Daoy (cell line): Measurements from ENCODE around the gene RAB4A. TPM values are rescaled to one million over a fixed set of nuclear protein-coding genes. Genes with fewer than 3 reads are reported as not detected.
"Not testable (repeated sequence)": the region's sequence is repeated elsewhere in the genome, so short reads cannot be mapped to it uniquely, and the experiment has no call there.

Experiments
- DNase-seq: peaks from one replicate; pipeline ENCODE4 v3.0.0-alpha.2; 2015; ENCODE audit warnings: low read depth
- total RNA-seq: library from RNA; depleted of rRNA; stranded (reverse); fragments of >200 nt; shearing (Covaris generic); gene quantifications from 2 replicates; pipeline ENCODE4 v1.2.3, GENCODE V29; 2014

The RAB4A gene
- total RNA-seq, 1 experiment from 2014 or later: 17.5 TPM

DNA sequence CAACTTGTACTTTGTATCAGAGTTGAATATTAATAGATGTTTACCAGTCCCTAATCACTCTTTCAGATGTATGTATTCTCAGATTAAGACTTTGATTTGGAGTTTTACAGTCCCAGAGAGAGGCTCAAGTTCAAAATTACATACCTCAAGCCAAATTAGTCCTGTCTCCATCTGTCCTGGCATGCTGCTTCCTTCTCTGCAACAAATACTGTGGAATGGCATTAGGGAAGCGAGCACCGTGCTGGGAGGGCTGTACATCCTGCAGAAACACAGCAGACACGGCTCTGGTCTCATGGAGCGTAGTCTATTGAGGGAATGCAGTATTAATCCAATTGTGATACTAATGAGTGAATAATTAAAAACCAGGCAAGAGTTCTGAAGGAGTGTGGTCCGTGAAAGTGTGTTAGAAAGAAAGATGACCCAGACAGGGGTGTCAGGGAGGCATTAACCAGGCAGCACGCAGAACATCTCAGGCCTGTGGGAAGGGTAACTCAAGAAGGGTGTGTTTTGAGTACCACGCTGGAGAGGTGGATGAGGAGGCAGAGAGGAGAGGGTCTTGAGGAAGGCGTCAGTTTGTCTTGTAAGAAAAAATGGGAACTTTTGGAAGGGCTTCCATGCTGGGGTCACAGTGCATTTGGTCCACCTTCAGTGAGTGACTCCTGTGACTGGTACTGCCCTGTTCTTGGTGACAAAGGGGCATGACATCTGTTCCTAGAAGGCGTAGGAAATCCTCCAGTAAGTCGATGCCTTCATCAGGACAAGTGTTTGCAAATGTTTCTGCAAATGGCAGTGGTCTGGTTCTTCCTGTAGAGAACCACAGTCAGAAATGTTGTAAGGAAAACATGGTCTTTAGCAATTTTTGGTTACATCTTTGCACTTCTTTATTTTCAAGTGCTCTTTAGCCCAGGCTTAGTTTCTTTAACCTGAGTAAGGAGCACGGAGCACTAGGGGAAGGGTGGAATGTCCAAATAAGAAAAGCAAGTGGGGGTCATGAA lies 1.6 kb downstream of the RAB4A start:
- no peak for DNase-seq

DNA sequence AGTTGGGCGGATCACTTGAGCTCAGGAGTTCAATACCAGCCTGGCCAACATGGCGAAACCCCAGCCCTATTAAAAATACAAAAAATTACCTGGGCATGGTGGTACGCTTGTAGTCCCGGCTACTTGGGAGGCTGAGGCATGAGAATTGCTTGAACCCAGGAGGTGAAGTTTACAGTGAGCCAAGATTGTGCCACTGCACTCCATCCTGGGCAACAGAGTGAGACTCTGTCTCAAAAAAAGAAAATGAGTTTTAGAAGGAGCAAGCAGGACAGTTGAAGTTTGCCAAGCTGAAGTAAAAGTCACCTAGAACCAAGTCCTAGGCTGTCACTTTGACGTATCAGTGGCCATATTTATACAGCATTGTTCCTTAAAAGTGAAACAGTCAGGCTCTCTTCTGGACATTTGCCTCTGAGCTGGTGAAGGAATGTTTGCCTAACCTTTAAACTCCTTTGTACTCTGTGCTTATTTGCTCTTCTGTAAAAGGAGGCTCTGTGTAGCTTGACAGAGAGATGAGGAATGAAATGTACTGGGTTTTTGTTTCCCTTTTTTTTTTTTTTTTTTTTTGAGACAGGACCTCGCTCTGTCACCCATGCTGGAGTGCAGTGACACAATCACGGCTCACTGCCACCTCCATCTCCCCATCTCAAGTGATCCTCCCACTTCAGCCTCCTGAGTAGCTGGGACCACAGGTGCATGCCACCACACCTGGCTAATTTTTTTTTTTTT lies 2.8 kb downstream of the RAB4A start:
- no peak for DNase-seq

DNA sequence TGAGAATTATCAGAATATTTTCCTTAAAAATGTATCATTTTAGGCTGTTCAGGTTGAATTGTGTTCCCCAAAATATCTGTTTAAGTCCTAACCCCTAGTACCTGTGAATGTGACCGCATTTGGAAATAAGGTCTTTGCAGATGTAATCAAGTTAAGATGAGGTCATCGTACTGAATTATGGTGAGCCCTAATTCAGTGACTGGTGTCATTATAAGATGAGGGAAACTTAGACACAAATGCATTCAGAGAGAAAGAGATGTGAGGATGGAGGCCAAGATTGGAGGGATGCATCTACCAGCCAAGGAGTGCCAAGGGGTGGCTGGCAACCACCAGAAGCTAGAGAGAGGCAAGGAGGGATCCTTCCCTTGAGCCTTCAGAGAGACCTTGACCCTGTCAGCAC lies 4.1 kb downstream of the RAB4A start:
- no peak for DNase-seq

DNA sequence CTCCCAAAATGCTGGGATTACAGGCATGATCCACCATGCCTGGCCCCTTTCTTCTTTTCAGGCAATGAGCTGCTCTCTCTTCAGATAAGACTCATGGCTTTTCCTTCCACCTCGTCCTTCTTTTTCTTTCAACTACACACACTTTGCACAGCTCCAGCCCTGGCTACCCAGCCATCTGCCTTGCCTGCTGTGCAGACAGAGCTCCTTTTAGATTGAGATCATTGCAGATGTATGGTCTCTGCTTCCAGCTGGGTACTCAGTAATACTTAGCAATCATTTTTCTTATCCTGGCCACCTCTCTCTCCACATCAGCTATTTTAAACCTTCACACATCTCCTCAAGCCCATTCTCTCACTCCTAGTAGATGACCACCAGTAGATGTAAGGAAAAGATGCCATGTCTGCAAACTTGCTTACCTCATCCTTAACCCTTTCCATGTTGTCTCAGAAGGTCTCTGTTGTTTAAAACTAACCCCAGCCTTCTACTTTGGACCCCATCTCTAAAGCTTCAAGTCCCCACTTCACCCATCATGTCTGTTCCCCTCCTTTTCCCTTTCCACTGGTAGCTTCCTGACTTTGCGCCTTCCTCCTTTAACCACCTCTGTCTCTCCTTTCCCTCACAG lies 7.3 kb downstream of the RAB4A start:
- no peak for DNase-seq

DNA sequence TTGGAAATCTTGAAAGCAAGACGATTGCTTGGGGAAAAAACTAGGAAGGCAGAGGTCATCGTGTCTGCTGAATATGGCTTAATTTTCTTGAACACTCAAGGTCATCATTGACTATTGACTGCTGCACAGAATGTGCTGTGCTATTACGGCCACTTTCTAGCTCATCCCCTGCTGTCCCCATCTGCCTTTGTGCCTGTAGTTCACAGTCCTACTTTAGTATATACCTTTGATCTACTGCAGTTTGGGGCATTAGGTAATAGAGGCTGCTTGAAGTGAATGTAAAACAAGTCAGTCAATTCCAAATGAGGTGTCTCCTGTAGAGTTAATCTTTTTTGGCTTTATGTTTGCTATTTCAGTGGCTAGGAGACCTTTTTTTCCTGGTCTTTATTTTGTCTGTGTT lies 8.3 kb downstream of the RAB4A start:
- no peak for DNase-seq

DNA sequence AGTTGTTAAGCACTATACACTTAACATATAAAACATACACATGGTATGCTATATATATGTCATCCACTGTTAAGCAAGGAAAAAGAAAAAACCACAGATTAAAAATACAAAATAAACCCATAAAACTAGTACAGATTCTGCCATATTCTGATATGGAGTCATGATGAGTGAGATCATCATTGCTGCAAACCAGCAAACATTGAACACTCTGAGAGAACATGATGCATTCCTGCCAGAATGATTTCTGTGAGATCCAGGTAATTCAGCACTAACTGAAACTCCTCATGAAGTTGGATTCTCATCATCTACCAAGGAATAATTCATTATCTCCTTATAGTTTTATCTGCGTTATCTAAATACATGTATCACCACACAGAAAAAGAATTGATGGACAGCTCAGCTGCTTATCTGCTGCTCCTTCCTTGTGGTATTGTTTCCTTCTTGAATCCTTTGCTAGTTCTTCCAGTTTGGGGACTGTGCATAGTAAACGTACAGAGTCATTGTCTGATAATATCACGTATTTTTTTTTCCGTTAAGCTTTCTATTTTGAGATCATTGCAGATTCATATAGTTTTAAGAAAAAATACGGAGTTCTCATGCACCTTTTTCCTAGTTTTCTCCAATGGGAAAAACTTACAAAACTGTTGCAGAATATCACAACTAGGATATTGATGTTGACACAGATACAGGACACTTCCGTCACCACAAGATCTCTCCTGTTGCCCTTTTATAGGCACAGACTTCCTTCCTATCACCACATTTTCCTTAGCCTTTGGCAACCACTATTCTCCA lies 9.3 kb downstream of the RAB4A start:
- DNase-seq: no peak

DNA sequence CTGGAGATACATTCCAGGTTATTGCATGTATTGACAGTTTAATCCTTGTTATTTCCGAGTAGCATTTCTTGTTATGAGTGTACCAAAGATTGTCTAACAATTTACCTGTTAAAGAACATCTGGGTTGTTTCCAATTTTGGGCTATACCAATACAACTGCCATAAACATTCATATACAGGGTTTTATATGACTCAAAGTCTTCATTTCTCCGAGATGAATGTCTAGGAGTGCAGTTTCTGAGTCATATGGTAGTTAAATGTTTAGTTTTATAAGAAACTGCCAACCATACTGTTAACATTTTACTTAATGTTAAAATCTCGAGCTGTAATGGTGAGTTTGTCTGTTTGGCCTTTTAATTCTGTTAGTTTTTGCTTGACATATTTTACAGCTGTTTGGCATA lies 10.0 kb downstream of the RAB4A start:
- DNase-seq: no peak

DNA sequence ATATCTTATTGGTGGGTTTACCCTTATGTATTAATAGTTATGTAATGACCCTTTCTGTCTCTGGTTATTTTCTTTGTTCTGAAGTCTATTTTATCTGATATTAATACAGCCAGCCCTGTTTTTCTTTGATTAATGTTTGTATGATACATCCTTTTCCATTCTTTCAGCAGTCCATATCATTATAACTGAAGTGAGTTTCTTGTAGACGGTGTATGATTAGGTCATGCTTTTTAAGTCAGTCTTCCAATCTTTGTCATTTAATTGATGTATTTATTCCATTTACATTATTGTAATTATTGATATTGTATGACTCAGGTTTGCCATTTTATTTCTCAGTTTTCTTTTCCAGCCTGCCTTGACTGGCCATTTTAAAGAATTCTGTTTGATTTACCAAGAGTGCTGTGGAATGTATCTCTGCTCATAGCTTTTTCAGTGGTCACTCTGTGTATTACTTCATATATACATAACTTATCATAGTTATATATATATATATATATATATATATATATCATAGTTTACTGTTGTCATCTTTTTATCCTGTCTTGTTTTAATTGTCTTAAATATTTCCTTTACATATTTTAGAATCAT lies 10.5 kb downstream of the RAB4A start:
- no peak for DNase-seq

DNA sequence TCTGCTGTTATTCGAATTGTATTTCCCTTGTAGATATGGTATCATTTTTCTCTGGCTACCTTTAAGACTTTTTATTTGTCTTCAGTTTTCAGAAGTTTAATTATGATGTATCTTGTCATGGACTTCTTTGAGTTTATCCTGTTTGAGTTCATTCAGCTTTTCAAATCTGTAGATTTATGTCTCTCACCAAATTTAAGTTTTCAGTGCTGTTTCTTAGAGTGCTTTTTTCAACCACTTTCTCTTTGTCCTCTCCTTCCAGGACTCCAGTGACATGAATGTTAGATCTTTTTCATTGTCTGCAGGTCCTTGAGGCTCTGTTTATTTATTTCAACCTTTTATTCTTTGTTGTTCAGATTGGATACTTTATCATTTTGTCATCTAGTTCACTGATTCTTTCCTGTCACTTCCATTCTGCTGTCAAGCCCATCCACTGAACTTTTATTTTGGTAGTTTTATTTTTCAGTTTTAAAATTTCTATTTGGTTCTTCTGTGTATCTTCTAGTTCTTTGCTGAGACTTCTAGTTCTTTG lies 11.4 kb downstream of the RAB4A start:
- DNase-seq: no peak

DNA sequence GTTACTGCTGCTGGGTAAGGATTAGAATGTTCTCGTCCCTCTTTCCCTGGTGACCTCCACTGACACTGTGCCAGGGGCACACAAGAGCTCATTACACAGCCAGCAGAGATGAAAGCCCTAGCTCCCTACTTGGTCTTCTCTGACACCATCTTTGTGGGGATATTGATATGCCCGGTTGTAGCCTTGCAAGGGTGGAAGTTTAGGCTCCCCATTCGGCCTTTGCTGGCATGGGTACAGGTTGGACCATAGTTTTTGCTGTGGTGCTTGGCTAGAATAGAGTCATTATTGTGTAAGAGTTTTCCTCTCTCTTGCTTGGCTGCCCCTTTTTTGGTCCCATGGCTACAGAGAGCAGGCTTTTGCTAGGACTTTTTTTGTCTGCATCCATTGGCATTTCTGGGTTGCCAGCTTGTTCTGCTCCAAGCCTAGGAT lies 12.3 kb downstream of the RAB4A start:
- DNase-seq: no peak

DNA sequence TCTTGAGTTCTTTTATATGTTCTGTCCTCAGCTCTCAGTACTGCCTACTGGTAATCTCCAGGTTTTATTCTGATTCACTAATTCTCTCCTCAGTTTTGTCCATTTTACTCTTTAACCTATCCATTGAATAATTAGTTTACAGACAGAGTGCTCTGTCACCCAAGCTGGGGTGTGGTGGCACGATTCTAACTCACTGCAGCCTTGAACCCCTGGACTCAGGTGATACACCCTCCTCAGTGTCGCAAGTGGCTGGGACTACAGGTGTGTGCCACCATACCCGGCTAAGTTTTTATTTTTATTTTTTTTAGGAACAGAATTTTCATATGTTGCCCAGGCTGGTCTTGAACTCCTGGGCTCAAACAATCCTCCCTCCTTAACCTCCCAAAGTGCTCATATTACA lies 14.0 kb downstream of the RAB4A start:
- DNase-seq: no peak

DNA sequence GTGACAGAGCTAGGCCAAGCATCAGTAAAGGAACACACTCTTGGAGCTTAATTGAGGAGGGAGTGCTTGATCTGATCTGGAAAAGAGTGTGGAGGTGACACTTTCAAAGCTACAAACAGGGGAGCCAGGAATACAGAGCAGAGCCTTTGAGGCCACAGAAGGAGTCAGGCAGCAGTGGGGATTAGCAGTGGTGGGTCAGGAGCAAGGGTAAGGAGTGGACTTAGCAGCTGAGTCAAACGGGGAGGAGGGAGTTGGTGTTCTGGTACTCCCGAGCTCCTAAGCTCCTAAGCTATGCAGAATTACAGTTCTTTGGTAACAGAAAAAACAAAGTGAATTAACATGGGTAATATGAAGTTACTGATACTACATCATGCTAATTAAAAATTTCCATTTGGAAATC lies 14.5 kb downstream of the RAB4A start:
- no peak for DNase-seq

DNA sequence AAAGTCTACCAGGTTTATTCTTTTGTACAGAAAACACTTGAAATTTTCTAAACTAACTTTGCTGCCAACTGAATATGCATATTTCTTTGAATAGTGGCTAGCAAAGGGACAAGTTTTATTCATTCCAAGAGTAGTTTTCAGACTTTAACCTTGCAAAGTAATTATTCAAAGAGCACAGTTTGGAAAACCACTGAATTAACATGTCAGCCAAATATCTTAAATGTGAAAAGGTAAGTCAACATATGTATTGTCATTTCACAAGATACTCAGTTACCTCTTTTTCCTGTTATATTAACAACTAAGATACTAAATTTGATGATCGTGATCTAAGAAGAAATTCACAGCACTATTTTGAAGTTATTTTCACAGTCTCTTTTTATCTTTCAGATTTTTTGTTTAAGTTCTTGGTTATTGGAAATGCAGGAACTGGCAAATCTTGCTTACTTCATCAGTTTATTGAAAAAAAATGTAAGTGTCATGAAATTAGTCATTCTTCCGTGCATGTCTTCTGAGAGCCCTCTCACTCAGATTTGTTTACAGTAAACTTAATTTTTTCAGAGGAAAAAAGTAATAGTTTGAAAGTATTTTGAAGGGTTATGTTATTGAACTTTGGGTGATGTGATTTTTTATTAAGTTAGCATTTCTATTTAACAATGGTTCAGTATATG lies 15.3 kb downstream of the RAB4A start:
- DNase-seq: no peak

DNA sequence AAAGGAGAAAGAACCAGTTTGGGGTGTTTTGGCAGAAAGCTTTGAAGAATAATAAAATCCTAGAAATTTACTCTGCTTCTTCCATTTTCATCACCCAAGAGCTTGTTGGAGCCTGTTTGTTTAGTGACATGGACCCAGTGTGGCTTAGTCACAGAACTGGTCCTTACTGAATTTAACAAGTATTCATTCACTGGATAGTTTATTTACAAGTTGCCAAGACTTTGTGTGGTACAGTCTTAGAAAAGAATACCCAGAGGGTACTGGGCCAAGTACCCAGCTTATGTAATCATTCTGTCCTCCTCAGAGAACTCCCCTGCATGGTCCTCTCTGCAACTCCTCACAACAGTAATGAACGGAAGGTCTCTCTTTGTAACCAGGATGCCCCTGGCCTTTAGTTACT lies 16.4 kb downstream of the RAB4A start:
- no peak for DNase-seq

DNA sequence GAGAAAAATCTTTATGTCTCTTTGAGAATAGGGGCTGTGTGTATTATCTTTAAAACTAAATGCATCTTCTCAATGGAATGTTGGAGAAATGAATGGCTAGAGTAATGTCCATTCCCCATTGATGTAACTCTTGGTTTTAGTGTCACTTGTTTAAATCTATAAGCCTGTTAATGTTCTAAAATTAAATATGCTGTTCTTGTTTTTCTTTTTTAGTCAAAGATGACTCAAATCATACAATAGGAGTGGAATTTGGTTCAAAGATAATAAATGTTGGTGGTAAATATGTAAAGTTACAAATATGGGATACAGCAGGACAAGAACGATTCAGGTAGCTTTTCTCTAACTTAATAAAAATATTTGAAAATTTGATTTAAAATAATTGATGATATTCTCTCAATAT lies 17.6 kb downstream of the RAB4A start:
- DNase-seq: no peak

DNA sequence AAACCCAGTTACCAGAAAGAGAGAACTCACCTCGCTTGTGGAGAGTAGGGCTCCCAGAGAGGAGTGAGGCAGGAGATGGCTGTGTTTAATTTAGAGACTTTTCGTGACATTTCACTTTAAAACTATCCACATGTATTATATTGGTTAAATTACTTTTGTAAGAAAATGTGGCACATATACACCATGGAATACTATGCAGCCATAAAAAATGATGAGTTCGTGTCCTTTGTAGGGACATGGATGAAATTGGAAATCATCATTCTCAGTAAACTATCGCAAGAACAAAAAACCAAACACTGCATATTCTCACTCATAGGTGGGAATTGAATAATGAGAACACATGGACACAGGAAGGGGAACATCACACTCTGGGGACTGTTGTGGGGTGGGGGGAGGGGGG lies 20.8 kb downstream of the RAB4A start:
- not testable (repeated sequence) for DNase-seq

DNA sequence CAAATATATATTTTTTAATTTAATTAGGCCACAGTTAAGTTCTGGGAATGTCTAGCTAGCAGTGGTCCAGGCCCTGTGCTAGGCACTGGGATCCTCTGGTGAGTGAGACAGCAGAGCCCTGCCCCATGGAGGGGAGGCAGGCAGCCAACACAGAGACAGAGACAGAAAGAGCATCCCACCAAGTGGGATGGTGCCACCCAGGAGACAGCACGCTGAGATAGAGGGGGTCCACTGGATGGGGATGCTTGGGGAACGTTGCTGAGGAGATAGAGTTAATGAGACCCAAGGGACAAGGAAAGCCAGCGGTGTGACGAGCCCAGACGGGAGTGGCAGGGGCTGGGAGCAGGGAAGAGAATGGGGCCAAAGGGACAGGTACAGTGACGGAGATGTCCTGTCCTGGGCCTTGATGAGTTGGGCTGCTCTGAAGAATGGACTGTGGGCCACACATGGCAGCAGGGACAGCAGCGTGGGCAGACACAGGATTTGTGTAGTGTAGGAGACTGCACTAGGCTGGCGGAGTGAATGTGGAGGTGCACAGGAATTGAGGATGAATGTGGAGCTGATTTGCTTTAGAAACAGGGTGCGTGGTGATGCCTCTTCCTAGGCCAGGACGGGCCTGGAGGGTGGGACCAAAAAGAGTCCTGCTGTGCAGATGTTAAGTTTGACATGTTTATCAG lies 22.8 kb downstream of the RAB4A start:
- no peak for DNase-seq

DNA sequence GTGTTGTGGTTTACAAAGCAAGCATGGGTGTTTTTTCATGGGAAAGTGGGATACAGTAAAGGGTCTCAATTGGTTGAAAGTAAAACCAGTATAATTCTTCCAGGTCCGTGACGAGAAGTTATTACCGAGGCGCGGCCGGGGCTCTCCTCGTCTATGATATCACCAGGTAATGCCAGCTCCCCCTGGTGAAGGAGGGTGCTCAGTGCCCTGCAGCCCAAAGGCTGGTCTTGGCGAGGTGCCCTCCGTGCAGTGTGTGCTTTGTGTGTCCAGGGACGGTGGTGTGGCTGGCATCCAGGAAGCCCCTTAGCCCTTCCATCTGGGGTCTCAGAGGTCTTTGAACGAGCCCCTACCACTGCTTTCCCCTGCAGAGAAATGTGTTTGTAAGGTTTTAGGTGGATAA lies 24.8 kb downstream of the RAB4A start:
- DNase-seq: no peak

DNA sequence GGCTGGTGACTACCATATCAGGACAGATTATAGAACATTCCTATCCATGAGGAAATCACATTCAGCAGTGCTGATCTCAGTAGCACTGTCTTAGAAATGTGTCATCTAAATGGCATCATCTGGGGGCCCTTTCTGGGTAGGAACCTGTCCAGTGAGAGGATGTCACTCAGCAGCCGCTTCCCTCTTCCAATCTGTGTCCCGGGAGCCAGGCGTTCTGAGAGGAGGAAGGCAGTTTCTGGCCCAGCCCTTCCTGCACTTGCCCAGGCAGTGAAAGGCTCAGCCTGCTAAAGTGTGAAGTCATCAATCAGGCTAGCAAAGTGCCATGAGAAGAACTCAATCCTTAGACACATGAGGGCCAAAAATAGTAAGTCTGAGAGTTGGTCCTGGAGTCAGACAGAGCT lies 25.6 kb downstream of the RAB4A start:
- no peak for DNase-seq

DNA sequence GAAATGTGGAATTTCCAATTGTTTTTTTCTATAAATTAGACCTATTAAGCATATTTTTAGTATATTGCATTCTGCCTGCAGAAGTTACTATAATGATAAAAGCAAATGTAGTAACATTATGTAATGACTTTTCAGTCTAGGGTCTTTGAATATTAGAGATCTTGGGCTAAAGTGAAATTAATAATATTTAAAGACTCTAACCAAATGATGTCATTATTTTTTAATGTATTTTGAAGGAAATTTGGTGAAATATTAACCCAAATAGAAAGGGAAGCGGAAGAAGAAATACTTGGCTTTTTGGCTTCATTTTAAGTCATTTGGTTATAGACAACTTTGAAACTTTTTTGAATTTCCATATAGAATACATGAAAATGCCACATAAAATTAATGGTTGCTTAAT lies 26.8 kb downstream of the RAB4A start:
- DNase-seq: no peak
